Fibroblast of the conjunctiva (primary cell): ENCODE data around the gene LTA.

Experiments
- DNase-seq: peaks from one replicate; pipeline ENCODE4 v3.0.0-alpha.2; 2010; ENCODE audit warnings: low read depth

LTA gene

GRCh38 chr6:31572041-31572911, at the start of gene LTA:
Gene LTA, plus strand, starts transcription at chr6:31572289. Its CDS starts 454 bp downstream, at chr6:31572743.
- no peak for DNase-seq

- no peak for DNase-seq
These were observed 46.5 kb upstream of the LTA start for GRCh38 chr6:31525553-31525931.

- DNase-seq = no peak
These were observed 46.0 kb upstream of the LTA start for GRCh38 chr6:31525932-31526591.

GRCh38 chr6:31528307-31528777, 43.7 kb upstream of the LTA start:
- no peak for DNase-seq

- DNase-seq = no peak
These were observed 43.2 kb upstream of the LTA start, which contains the start of gene MCCD1 for GRCh38 chr6:31528821-31529328. Gene MCCD1, plus strand, starts transcription at chr6:31528962. Its CDS starts 53 bp downstream, at chr6:31529015.

- no peak for DNase-seq
These were observed 42.5 kb upstream of the LTA start for GRCh38 chr6:31529329-31530150.

- no peak for DNase-seq
These were observed 41.4 kb upstream of the LTA start for GRCh38 chr6:31530659-31531058.

GRCh38 chr6:31531162-31531561, 40.9 kb upstream of the LTA start:
- DNase-seq = no peak

GRCh38 chr6:31531771-31532643, 40.1 kb upstream of the LTA start:
- no peak for DNase-seq

- no peak for DNase-seq
These were observed 39.2 kb upstream of the LTA start for GRCh38 chr6:31532644-31533454.

GRCh38 chr6:31533455-31533841, 38.6 kb upstream of the LTA start:
- no peak for DNase-seq

GRCh38 chr6:31534011-31534410, 38.1 kb upstream of the LTA start:
- no peak for DNase-seq

- no peak for DNase-seq
These were observed 37.5 kb upstream of the LTA start for GRCh38 chr6:31534521-31535040.

- no peak for DNase-seq
These were observed 36.4 kb upstream of the LTA start for GRCh38 chr6:31535538-31536324.

- no peak for DNase-seq
These were observed 33.2 kb upstream of the LTA start for GRCh38 chr6:31538805-31539400.

- no peak for DNase-seq
These were observed 31.4 kb upstream of the LTA start for GRCh38 chr6:31540640-31541039.

- peak; percentile 32 for DNase-seq
These were observed 30.9 kb upstream of the LTA start for GRCh38 chr6:31541059-31541657.
